GM18511 (cell line): ENCODE data around the gene MITD1.
"Not testable (repeated sequence)": the region's sequence is repeated elsewhere in the genome, so short reads cannot be mapped to it uniquely, and the experiment has no call there.

ENCODE experiments used
- ATAC-seq: cut with Tn5 transposase; IDR thresholded peaks from one replicate; pipeline ENCODE4 v1.9.1; 2021; ENCODE audit warnings: mild to moderate bottlenecking, moderate library complexity; ENCODE audit not compliant: unreplicated experiment

MITD1 gene

DNA sequence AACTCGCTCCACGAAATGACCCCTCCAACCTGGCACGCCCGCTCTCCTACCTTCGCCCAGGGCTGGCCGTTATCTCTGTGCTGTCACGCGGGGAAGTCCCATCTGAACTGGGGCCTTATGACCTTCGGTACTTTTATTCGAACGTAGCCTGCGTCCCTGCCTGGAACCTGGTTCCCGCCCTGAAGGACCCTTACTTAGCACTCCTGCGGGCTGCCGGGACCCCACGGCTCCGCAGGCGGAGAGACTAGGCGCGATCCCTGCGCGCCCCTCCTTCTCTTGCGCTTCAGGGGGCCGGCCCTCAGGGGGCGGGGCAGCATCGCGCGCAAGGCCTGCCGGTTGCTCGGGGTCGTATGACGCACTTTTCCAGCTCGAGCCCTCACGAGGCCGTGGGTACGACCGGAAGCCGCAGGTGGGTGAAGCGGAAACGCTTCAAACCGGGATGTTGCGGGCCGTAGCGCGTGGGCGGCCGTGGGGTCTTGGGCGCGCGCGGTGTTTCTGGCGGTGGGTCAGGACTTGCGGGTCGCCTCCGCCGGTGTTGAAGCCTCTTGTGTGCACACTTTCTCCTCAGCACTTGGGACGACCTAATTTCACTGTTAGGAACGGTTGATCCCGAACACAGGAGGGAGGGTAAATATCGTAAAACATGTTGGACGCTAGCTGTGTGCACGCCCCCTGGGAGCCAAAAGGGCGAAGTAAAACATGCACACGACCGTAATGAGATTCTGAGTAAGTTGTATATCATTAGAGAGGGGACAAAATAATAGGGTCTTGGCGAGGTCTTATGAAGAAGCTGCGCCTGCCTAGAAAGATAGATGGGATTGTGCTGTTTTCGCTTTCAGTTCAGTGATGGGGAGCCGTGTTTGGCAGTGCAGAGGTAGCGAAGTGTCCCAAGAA, 26.0 kb downstream of the MITD1 start, which contains the start of the genes LIPT1 and TSGA10:
Gene LIPT1 (plus strand): TSS at position 325 of the 894 bp plus-strand sequence. CDS start 6,991 bp downstream, outside the sequence.
Gene TSGA10 (minus strand): TSS at position 300 of the 894 bp plus-strand sequence. CDS start 45,503 bp downstream, outside the sequence.
- peak; percentile 98 for ATAC-seq

- ATAC-seq, result no peak
Measured at GRCh38 chr2:99153921-99154604, 26.8 kb downstream of the MITD1 start.

DNA sequence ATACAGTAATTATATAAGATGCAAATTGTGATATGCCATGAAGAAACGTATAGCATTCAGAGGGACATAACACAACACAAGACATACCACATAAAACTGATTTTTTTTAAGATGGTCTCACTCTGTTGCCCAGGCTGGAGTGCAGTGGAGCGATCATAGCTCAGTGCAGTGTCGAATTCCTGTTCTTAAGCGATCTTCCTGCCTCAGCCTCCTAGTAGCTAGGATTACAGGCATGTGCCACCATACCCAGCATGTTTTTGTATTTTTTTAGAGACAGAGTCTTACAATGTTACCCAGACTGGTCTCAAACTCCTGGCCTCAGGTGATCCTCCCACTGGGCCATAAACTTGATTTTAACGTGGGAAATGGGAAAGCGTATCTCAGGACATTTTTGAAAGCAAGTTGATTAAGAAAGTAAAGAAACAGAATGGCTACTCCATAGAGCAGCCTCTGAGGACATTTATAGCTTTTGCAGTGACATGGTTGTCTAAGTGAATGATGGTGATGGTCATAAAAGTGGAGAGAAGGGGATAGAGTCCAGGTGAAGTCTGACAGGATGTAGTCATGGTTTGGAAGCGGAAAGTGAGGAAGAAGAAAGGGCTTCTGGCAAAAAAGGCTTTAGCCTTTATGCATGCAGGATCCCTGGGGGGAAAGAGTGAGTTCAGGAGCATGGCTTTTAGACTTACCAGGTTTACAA, 28.5 kb downstream of the MITD1 start:
- no peak for ATAC-seq

DNA sequence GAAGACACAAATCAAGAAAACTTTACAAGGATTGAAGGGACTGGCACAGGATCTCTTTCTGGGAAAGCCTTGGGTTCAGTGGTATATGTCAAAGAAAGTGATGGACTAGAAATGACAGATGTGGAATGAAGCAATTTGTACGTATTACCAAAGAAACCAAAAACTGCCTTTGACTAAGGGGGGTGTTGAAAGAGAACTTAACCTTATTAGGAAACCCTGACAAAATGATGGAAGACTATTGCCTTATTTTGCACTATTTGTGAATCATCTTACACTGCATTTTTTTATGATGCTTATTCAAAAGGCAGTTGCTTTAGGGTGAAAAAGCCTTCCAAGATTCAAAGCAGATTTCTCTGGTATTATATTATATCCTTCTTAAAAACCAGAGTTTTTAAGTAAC, 30.2 kb downstream of the MITD1 start:
- ATAC-seq, result no peak

- peak; percentile 89 for ATAC-seq
Measured at GRCh38 chr2:99141110-99142108, 39.4 kb downstream of the MITD1 start, which contains the start of gene C2orf15. Gene C2orf15 (plus strand): TSS chr2:99141707. CDS start chr2:99150559, 8,852 bp downstream.

- ATAC-seq, result peak; percentile 43
Measured at GRCh38 chr2:99140860-99141109, 40.1 kb downstream of the MITD1 start.

DNA sequence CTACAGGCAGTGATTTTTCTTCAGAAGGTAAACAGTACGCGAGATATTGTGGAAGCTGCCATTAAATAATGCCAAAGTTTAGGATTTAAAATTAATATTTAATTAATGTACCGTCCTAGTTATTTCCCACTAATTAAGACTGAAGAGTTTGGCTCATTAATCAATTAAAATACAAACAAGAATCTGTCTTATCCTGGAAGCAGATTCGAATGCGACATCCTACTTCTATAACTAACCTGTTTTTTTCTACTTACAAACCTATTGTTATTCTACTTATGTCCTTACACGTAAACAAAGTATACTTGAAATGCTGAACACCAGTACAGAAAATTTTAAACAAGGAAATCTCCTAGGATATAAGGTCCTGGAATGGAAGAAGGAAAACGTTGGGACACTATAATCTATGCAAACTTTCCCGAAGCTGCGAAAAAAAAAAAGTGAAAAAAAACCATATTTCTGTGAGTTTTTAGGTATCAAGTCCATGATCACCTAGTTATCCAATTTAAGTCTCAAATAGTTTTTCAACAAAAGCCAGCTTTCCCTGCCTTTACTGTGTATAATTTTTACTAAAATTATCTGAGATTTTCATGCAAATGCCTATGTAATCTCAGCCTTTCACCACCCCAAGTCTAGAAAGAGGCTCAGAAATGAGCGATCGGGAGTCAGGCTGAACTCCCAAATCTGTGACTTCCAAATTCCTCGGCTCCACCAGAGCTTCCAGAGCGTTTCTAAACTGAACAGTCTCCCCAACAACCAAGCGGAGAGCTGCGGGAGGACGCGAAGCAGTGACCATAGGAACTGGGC, 40.6 kb downstream of the MITD1 start:
- no peak for ATAC-seq

- ATAC-seq, result no peak
Measured at GRCh38 chr2:99139003-99139402, 41.9 kb downstream of the MITD1 start.

DNA sequence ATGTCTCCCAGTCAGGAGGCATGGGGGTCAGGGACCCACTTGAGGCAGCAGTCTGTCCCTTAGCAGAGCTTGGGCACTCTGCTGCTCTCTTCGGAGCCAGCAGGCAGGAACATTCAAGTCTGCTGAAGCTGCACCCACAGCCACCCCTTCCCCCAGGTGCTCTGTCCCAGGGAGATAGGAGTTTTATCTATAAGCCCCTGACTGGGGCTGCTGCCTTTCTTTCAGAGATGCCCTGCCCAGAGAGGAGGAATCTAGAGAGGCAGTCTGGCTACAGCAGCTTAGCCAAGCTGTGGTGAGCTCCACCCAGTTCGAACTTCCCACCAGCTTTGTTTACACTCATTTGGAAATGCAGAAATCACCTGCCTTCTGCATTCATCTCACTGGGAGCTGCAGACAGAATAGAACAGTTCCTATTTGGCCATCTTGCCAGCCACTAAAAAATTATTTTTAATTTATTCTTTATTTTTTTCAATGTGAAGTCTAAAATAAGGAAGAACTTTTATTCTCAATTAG, 45.8 kb downstream of the MITD1 start:
- not testable (repeated sequence) for ATAC-seq

DNA sequence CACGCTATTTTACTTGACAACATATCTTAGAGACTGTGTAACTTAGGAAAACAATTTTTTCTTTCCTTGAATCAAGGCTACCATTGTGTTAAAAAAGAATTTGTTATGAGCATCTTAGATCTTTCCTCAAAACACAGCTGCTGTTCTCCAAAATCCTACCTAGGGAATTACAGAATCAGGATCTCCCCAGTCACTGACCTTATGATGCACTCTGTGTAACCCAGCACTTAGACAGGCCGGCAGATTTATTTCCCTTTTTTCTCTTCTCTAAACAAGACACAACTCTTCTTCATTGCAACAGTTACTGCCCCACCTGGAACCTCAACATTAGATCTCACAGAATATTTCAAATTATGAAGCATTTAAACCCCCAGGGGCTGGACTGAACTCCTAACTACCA, 52.9 kb downstream of the MITD1 start:
- no peak for ATAC-seq
